Left lobe of liver (tissue), 2 donors: Measurements from ENCODE around the gene UTS2R. TPM values are rescaled to one million over a fixed set of nuclear protein-coding genes. Genes with fewer than 3 reads are reported as not detected.
A peak's percentile ranks its signal among the peaks of the same experiment; 100 is the strongest.
"Not testable (repeated sequence)": the region's sequence is repeated elsewhere in the genome, so short reads cannot be mapped to it uniquely, and the experiment has no call there.

Source experiments
- ATAC-seq: fragments of 200-7000 bp; cut with Tn5 transposase; one replicate; pipeline ENCODE4 v1.9.1; 2020; ENCODE audit warnings: mild to moderate bottlenecking, moderate library complexity
- DNase-seq: peaks from one replicate; pipeline ENCODE4 v3.0.0-alpha.2; 2020; ENCODE audit warnings: low spot score
- total RNA-seq: library from RNA; stranded (reverse); gene quantifications from one replicate; pipeline ENCODE4 v1.2.1, GENCODE V29; 2021
- donor health status: DM: no; HTN: no; CAD: no; lungs with moderate emphysema.
- donor health status: DM: no; HTN: yes; CAD: no.

Gene UTS2R
- total RNA-seq, 1 donor from 2014 or later, result not detected

- DNase-seq, result no peak
- ATAC-seq, result peak; percentile 1
Measured at GRCh38 chr17:82333279-82334171, 38.0 kb upstream of the UTS2R start, which contains the start of gene SECTM1. TSS of gene SECTM1 (minus strand) at chr17:82333766. CDS start at chr17:82327240, 6,526 bp downstream.

GRCh38 chr17:82334204-82334621, 37.4 kb upstream of the UTS2R start:
- DNase-seq (no peak), ATAC-seq (no peak)

GRCh38 chr17:82334622-82335394, 36.8 kb upstream of the UTS2R start:
- ATAC-seq, result peak; percentile 71
- peak; percentile 86 for DNase-seq

GRCh38 chr17:82338858-82339633, 32.5 kb upstream of the UTS2R start:
- ATAC-seq (no peak), DNase-seq (peak; percentile 46)

GRCh38 chr17:82339634-82340580, 31.7 kb upstream of the UTS2R start:
- DNase-seq, result no peak
- no peak for ATAC-seq

GRCh38 chr17:82342361-82343079, 29.0 kb upstream of the UTS2R start:
- no peak for DNase-seq
- no peak for ATAC-seq

- ATAC-seq, result no peak
- DNase-seq, result no peak
Measured at GRCh38 chr17:82343560-82343959, 28.0 kb upstream of the UTS2R start.

- ATAC-seq (no peak), DNase-seq (no peak)
Measured at GRCh38 chr17:82344175-82344907, 27.2 kb upstream of the UTS2R start.

- ATAC-seq (no peak), DNase-seq (no peak)
Measured at GRCh38 chr17:82345151-82345976, 26.2 kb upstream of the UTS2R start.

- DNase-seq (no peak), ATAC-seq (no peak)
Measured at GRCh38 chr17:82346342-82347300, 24.9 kb upstream of the UTS2R start.

GRCh38 chr17:82347994-82348393, 23.6 kb upstream of the UTS2R start:
- ATAC-seq, DNase-seq: not testable (repeated sequence)

- ATAC-seq, result no peak
- DNase-seq, result no peak
Measured at GRCh38 chr17:82348434-82348833, 23.1 kb upstream of the UTS2R start.

GRCh38 chr17:82348866-82349265, 22.7 kb upstream of the UTS2R start:
- DNase-seq, result no peak
- no peak for ATAC-seq

- no peak for ATAC-seq
Measured at GRCh38 chr17:82349287-82349701, 22.3 kb upstream of the UTS2R start.

GRCh38 chr17:82350182-82351030, 21.2 kb upstream of the UTS2R start:
- ATAC-seq (no peak), DNase-seq (no peak)

More at GRCh38 chr17:82349287-82349701, 22.3 kb upstream of the UTS2R start:
- no peak for DNase-seq
